ENCODE measurements around the gene PGLYRP4.

Gene PGLYRP4, protein sequence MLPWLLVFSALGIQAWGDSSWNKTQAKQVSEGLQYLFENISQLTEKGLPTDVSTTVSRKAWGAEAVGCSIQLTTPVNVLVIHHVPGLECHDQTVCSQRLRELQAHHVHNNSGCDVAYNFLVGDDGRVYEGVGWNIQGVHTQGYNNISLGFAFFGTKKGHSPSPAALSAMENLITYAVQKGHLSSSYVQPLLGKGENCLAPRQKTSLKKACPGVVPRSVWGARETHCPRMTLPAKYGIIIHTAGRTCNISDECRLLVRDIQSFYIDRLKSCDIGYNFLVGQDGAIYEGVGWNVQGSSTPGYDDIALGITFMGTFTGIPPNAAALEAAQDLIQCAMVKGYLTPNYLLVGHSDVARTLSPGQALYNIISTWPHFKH

DNA sequence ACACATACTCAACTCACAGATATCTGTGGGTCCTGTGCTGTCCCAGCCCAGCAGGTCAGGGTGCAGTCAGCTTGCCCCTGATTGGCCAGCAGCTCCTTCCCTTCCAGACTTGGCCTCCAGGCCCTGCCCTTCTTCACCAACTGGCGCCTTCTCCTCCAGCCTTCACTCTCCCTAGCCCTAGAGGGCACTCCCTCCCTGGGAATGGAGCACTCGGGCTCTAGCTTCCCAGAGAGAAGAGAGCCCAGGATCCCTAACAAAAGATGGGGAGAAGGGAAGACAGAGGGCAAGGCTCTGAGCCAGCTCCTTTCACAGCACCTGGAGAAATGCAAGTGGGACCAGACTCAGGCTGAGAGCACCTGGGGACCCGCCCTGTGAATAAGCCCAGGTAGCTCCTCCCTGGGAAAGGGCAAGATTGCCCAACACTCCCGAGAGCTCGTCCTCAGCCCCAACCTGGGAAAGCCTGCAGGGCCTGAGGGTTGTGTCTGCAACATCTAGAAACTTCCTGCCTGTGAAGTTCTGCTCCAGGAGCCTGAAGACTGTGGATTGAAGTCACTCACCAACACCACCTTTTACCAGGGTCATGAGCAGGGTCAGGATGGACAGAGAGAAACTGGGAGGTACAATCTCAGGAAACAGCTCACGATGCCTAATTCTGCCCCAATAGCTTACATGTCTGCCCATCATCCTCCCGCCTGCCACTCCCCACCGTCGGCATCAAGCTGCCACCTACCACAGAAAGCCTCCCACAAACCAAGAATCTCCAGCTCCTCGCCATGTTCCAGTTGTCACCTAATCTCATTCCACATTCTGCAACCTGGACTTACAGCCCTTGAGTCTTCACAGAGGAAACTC lies at the start of gene PGLYRP4:
Gene PGLYRP4, minus strand, starts transcription at position 331 of the 852 bp plus-strand sequence. CDS start 909 bp downstream, outside the sequence.
- no peak for DNase-seq (ENCODE audit: low read depth)

DNA sequence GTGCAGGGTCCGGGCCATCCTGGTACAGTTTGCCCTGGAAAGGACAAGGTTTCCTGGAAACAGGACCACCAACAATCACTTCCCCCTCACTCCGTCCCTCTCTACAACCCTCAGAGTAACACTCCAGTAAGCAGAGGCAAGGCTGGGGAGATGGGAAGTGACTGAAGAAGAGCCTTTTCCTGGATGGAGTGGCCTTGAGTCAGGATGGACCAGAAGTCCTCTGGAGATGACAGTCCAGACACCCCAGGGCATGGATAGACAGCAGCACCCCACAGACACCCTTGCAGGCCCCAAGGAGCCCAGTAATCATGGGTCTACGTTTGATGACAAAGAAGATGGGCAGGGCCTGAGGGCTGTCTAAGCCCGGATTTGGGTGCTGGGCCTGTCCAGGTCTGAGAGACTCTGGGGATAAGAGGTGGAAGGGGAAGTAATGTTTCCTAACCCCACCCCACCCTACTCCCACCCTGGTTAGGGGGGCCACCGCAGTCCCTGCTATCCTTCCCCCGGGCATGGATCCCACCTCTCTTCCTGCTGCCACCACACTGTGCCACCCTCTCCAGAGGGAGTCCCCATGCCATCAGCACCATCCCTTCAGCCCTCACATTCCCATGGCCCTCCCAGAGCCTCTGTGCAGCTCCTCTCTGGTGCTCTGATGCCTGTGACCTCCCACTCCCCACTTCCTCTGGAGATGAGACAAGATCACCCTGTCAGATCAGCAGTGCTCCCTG lies 49.4 kb upstream of the PGLYRP4 start:
- DNase-seq (ENCODE audit: low read depth): no peak

DNA sequence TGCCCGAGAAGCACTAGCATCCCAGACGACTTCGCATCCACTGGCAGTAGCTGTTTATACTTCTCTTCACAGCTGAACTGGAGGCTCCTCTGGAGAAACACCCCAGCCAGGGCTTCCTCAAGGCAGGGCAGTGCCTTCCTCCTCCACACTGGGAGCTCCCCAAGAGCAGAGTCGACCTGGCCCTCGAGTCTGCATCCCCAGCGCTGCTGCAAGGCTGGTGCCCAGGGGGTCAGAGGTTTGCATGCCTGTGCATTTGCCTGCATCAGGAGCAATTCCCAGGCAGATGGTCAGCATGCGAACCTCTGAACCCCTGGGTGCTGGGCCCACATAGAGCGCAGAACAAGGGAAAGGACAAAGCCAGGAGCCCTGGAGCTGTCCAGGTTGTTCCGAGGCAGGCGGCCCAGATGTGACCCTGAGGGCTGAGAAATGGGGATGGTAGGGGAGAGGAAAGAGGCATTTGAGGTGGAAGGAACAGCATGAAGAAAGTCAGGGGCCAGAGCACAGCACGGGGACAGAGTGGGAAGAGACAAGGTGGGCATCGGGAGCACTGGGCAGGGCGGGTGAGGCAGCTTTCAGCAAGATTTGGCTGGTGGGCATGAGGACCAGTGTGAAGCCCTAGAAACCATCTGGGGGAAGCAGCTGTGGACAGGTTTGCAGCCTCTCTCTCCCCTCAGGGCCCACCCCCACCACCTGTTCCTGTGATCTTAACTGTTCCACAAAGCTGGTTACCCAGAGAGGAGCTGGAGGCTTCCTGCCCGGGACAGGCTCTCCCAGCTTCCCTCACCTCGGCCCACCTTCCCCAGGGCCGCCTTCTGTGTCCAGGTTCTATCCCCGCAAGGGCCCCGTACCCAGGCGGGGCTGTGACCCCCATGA lies 48.6 kb upstream of the PGLYRP4 start:
- DNase-seq (ENCODE audit: low read depth): no peak

DNA sequence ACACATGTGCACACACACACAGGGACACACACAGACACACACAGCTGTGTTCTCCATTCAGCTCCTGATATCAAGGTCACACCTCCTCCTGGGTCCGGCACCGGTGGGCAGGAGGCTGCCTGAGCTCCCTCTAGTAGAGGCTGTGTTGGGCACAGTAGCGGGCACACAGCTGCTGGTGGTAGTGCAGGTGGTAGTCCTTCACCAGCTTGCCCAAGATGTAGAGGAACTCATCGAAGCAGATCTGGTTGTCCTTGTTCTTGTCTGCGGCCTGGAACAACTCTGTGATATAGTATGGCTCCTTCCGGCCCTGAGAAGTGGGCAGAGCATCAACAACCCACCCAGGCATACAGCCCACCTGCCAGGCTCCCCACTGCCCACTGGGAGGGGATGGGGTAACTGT lies 47.8 kb upstream of the PGLYRP4 start:
- no peak for DNase-seq (ENCODE audit: low read depth)

DNA sequence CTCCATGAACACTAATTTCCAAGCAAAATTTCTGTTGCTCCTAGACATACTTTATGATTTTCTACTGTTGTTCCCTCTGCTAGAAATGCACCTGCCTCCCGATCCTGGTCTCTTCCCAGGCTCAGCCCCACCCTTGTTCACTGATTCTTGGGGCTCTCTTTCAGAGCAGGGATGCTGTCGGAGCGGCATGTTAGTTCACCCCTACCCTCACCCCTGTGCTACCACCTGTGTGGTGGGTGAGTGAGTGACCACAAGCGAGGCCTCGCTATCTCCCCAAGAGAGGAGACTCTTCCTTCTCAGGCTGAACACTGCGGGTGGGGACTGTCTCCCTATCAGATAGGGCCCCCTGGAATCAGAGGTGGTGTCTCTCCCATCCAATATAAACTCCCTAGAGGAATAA lies 47.1 kb upstream of the PGLYRP4 start:
- no peak for DNase-seq (ENCODE audit: low read depth)

DNA sequence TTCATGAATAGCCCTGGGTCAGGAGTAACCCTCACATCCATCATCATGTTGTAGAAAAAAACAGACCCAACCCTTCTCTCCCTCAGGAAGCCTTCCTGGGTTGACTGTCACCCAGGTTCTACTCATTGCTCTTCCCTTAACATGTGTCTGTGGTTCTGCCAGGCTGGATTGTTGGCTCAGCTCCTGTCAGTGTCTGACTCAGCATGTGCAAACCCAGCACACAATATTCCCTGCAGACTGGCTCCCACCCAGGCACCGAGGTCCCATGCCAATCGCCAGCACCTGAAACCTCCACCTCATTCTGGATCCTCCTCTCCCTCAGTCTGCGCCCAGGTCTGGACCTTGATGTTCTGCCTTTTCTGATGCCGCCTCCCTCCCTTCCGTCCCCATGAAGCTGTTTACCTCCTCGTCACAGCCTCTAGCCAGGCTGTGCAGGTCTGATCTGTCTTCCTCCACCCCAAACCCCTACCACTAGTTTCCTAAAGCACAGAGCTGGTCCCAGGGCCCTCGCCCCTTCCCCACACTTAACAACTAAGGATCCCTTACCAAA lies 46.6 kb upstream of the PGLYRP4 start:
- no peak for DNase-seq (ENCODE audit: low read depth)

DNA sequence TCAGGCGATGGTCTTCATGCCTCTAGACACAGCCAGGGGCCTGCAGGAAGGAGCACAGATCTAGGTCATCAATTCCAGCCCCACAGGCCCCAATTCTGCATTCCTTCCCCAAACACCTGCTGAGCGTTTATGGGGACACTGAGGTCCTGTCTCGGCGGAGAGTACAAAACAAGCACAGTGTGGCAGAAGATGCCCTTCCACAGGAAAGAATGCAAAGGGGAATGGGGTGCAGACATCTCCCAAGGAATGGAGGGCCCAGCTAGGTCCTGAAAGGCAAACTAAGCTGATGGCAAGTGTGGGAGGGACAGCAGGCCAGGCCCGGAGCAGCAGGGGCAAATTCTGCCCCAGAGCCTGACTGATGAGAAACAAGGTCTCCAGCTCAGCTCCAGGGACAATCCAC lies 45.8 kb upstream of the PGLYRP4 start:
- DNase-seq (ENCODE audit: low read depth): no peak

DNA sequence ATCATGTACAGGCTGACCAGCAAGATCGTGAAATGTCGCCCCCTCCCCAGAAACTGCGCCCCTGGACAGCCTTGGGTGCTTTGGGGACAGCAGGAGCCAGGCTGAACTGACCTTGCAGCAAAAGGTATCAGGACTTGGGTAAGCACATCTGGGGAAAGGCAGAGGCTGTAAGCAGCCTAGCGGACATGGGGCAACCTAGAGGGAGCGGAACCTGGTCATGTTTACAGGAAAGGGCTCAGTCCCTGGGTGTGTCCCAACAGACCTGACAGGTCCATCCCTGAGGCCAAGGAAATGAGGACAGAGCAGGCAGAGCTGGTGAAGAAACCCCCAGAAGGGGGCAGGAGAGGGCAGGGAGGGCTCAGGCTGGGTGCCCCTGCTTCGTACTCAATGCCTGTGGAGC lies 45.3 kb upstream of the PGLYRP4 start:
- DNase-seq (ENCODE audit: low read depth): no peak

DNA sequence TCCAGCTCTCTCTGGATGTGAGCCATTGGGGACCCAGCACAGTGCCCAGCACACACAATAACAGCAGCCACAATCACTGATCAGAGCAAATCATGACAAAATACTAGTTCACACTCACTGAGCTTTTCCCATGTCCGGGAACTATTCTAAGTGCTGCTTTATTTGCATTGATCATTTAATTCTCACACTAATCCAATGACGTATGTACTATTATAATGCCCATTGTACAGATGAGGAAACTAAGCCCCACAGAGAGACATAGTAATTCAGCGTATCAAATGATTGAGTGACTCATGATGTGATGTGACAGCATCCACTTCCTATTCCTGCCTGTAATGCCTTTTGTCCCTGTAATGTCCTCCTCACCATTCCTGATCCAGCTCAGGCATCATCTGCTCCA lies 44.2 kb upstream of the PGLYRP4 start:
- DNase-seq (ENCODE audit: low read depth): no peak

DNA sequence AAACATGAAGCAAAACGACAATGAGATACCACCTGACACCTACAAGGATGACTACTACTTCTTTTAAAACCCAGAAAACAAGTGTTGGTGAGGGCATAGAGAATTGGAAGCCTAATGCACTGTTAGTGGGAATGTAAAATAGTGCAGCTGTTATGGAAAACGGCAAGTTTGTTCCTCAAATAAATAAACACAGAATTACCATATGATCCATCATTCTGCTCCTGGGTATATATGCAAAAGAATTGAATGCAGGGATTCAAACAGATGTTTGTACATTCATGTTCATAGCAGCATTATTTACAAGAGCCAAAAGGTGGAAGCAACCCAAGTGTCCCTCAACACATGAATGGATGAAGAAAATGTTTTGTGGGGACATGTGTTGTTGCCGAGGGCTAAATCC lies 43.6 kb upstream of the PGLYRP4 start:
- DNase-seq (ENCODE audit: low read depth): no peak

DNA sequence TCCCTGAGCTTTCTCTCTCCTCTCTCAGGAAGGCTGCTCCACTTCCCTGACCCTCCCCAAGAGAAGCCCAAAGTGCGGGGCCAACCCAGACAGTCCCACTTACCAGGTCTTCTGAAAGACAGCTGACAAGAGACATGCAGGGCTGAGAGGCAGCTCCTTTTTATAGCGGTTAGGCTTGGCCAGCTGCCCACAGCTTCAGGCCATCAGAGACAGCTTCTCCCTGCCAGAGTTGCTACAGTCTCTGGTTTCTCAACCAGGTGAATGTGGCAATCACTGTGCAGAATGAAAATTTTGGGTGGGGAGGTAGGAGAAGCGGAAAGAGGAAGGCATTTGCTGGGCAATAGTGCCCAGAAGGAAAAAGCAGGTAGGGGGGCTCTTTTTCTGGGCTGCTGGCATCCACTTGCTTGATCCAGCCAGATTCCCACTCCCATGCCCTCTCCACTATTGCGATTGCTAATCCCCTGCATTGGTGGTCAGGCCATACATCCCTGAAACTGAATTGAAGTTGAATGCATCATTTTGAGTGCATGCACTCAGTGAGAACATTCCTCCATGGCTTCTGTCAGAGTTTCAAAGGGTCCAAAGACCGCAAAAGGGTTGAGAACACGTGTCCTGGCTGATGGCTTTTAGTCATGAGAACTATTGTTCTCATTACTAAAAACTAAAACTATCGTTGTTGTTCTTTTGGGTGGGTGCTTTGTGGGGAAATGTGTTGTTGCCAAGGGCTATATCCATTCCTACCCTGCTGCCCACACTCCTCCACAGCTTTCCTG lies 42.5 kb upstream of the PGLYRP4 start, which contains the start of gene S100A8:
Gene S100A8, minus strand, starts transcription at position 136 of the 773 bp plus-strand sequence. CDS start 538 bp downstream, outside the sequence.
- DNase-seq (ENCODE audit: low read depth): no peak

DNA sequence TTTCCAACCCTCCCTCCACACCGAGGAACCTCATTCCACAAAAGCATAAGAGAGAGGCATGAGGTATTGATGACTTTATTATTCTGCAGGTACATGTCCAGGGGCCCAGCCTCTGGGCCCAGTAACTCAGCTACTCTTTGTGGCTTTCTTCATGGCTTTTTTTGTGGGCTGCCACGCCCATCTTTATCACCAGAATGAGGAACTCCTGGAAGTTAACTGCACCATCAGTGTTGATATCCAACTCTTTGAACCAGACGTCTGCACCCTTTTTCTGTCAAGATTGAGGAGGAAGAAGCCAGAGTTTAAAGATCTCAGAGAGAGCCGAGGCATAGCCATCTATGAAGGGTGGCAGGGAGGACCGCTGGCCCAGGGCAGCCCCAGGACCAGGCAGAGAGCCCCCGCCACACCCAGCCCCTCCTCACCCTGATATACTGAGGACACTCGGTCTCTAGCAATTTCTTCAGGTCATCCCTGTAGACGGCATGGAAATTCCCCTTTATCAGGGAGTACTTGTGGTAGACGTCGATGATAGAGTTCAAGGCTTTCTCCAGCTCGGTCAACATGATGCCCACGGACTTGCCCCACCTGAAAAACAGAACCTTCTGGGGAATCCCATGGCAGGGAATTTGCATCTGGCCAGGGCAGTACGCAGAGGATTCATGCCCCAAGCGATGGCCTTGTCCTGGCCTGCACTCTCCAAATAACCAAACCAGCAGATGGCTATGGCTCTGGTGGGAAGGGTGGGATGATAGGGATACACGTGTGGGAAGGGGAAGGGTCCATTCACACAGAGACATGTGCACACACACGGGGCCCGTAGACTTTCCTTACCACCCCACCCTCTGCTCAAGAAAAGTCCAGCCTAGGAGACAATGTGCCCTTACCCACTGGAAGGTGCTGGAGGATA lies 41.6 kb upstream of the PGLYRP4 start:
- no peak for DNase-seq (ENCODE audit: low read depth)

DNA sequence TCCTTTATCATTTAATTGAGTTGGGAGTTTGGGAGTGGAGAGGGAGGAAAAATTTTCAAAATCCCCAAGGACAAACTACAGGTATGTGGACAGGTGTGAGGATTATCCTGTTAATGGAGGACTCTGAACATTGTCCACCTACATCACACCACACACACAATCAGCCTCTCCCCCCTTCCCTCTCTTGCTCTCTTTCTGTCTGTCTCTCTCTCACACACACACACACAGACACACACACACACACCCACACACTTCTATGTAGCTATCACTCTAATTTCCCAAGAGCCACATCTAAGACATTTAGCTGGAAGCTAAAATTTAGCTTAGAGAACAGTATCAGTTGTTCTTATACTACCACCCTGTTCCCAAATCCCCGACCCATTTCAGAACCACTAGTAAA lies 40.8 kb upstream of the PGLYRP4 start:
- no peak for DNase-seq (ENCODE audit: low read depth)

DNA sequence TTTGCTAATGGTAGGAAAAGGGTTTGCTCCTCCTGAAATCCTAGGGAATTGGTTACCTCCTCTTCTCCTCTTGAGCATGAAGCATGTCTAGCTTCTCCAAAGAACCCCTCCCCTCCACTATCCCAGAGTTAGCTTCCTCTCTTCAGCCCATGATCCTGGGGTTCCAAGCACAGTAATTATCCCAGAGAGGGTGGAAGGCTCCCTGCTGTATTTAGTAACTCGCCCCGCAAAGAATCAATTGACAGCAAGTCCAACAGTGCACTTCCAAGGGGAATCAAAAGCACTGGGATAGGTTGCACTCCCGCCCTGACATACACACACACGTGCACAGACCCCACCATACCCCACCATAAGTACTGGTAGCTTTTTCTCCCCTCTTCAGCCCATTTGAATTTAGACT lies 39.1 kb upstream of the PGLYRP4 start:
- DNase-seq (ENCODE audit: low read depth): no peak

DNA sequence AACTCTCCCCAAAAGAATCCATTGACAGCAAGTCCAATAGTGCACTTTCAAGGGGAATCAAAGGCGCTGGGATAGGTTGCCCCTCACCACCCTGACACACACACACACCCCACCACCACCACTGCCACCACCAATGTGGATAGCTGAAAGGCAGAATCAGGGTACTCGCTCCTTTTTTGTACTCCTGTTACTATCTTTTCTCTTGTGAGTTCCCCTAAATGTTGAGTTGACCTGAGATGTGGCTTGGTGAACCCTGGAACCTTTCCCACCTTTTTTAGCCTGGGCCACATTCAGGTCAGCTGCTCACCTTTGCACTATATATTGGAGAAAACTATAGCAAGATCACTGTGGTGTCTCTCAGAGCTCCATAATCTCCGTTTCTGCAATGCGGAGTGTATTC lies 38.4 kb upstream of the PGLYRP4 start:
- DNase-seq (ENCODE audit: low read depth): no peak

DNA sequence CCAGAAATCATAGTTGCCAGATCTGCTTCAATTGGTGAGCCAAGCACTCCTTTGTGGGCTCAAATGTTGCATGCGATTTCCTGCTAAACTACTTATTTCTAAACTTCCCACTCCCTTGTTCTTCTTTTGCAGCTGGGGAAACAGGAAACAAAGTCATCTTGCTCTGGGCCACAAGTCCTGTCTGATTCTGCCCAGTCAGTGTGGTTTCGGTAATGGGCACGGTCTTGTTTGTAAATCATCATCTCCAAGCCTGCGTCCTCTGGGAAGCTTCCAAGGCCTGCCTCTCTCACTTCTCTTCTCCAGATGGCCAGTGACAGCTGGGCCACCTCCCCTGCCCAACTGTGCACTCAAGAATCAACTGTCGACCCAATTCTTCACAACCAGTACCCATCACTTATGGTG lies 37.9 kb upstream of the PGLYRP4 start:
- no peak for DNase-seq (ENCODE audit: low read depth)

DNA sequence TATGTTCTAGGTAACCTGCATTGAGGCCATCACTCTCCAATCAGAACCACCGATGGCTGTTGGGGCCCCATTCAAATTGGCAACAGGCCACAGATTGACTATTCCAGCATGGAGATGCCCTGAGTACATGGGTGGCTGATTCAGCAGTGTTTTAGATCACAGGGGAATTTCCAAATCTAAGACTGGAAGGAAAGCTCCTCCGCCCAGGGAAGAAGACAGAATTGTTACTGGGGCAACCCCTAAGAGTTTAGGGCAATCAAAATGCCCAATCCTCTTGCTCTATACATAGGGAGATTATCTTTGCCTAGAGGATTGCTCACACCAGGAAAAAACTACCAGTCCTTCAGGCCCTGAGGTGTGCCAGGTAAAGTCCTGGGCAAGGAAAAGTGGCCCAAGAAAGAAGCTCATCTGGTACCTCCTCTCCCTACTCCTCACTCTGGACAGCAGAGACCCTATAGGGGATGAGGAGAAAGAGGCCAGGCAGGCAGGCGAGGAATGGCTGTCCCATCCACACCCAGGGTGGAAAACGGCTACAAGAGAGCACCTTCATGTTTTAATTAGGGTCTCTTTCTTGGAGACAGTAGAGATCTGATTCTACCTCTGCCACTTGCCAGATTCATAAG lies 36.4 kb upstream of the PGLYRP4 start:
- DNase-seq (ENCODE audit: low read depth): no peak

DNA sequence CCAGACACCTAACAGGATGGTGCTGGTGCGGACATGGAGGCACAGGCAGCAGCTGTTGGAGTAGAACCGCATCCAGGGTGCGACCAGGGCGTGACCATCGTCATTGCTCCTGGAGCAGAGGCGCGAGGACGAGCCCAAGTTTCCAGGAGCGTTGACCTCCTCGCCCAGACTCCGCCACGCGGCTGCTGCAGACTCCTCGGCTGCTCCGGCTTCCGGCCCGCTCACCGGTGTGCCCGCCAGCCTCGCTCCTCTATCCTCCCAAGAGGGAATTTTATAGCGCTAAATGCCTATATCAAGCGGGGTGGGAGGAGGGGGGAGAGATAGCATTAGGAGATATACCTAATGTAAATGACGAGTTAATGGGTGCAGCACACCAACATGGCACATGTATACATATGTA lies 32.1 kb upstream of the PGLYRP4 start:
- no peak for DNase-seq (ENCODE audit: low read depth)

DNA sequence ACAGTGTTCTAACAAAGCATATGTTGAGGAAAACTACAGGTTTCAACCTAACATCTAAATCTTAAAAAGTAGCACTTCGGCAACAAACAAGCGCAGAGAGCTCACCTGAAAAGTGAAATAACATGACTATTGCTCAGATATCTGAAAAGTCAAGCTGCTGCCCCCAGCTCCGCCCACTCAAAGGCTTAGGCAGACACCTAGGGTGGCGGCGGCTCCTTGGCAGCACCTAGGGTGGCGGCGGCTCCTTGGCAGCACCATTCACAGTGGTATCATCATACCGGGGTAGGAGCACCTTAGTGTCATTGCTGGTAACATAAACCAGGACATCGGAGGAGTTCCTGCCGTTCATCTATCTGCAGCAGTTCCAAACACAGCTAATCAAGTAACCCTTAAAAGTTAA lies 30.9 kb upstream of the PGLYRP4 start:
- no peak for DNase-seq (ENCODE audit: low read depth)

Measured in stimulated activated CD8-positive, alpha-beta memory T cell treated with anti-CD3 and anti-CD28 coated beads, Interleukin-7, amount 100 ng/mL, for 24 hours (primary cell).